Measurements from ENCODE around the gene RABL2B. TPM values are rescaled to one million over a fixed set of nuclear protein-coding genes. Genes with fewer than 3 reads are reported as not detected.
A peak's percentile ranks its signal among the peaks of the same experiment; 100 is the strongest.

Gene RABL2B
- total and polyA plus RNA-seq, 2 experiments from 2014 or later, result 13.0 to 37.0 TPM

DNA sequence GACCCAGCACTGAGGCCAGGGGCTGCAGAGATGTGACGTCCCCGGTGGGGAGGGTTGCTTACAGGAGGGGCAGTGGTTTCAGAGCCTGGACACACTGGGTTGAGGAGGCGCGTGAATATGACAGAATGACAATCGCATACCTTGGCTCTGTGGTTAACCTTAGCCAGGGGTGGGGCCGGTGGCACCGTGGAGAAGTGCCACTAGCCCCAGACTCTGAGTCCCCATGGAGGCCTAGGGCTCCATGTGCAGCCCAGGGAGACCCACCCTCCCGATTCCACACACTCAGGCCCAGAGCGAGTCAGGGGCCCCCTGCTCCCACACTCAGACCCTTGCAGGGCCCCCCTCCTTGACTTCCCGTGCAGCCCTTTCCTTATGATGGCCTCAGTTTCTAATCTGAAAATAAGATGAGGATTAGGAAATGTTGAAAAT is 49.1 kb downstream of the RABL2B start:
- Histone ChIP-seq H3K4me1 (ENCODE audit: low read depth) (no peaks in the 10 kb centered on the region), H3K9me3 (ENCODE audit: low read depth) (no peaks in the 10 kb centered on the region), H3K27ac (no peak overlapping the region), H3K36me3 (no peaks in the 10 kb centered on the region), H3K4me3 (no peak overlapping the region), H3K27me3 (peaks cover 56% of the 10 kb centered on the region)
- DNase-seq (ENCODE audit: low read depth in 1 of 2, low spot score in 1 of 2), result no peak
- TF ChIP-seq, protein P1, sequence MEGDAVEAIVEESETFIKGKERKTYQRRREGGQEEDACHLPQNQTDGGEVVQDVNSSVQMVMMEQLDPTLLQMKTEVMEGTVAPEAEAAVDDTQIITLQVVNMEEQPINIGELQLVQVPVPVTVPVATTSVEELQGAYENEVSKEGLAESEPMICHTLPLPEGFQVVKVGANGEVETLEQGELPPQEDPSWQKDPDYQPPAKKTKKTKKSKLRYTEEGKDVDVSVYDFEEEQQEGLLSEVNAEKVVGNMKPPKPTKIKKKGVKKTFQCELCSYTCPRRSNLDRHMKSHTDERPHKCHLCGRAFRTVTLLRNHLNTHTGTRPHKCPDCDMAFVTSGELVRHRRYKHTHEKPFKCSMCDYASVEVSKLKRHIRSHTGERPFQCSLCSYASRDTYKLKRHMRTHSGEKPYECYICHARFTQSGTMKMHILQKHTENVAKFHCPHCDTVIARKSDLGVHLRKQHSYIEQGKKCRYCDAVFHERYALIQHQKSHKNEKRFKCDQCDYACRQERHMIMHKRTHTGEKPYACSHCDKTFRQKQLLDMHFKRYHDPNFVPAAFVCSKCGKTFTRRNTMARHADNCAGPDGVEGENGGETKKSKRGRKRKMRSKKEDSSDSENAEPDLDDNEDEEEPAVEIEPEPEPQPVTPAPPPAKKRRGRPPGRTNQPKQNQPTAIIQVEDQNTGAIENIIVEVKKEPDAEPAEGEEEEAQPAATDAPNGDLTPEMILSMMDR (IDR thresholded peaks at IDR 0.05; ENCODE audit: low read depth, low read length), result no peak

DNA sequence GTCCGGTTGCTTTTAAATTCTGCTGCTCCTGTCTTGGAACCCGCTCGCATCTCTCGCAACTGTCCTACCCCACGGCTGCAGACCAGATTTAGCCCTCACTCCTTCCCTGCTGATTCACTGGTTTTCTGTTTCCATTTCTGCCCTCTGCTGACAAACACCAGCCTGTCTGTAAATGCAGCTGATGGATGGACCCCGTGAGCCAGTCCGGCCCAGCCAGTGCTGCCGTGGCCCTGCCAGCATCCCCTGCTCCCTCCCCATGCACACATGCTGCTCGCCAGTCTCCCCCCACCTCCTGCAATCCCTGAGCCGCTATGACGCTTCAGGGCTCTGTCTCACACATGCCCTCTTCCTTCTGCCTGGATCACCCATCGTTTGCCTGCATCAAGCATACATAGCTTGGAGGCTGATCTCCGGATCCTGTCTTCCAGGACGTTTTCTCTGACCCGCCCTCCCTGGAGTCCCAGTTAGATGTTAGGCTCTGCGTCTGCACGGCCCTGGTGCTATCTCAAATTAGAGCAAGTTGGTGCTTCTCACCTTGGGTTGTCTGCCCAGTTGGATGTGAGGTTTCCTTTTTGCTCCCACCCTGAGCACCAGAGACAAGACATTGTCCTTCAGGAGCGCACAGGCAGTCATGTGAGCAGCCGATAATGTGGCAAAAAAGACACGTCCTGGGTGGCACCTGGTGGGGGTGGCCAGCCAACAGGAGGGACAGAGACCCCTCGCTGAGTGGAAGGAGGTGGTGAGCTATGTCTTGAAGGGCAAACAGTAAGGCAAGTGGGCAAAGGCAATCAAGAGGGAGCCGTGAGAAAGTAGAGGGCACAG is 49.7 kb downstream of the RABL2B start:
- H3K27me3 ChIP-seq, result peaks cover 60% of the 10 kb centered on the region

DNA sequence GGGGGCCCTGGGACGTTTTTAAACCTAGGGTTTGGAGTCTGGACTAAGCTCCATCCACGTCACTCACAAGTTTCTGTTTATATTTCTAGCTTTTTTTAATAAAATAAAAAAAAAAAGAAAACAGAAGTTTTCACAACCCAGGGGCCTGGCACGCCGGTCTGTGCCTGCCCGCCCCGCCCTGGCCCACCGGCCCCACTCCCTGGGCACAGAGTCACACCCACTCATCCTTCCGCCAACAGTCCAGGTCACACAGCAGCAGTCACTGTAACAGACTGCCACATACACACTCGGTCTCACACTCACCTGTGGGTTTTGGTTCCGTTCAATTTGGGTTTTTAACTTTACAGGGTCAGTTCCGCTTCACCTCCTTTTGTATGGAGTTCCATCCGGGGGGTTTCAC is 50.8 kb downstream of the RABL2B start:
- no peak overlapping the region for H3K4me3 ChIP-seq
- no peak for DNase-seq (ENCODE audit: low read depth in 1 of 2, low spot score in 1 of 2)
- TF ChIP-seq, protein P1 (IDR thresholded peaks at IDR 0.05; ENCODE audit: low read depth, low read length), result no peak
- peaks cover 59% of the 10 kb centered on the region for H3K27me3 ChIP-seq
- no peaks in the 10 kb centered on the region for H3K9me3 ChIP-seq (ENCODE audit: low read depth)
- no peak overlapping the region for H3K27ac ChIP-seq
- no peaks in the 10 kb centered on the region for H3K4me1 ChIP-seq (ENCODE audit: low read depth)
- H3K36me3 ChIP-seq, result no peaks in the 10 kb centered on the region

More for the DNA sequence above, 49.7 kb downstream of the RABL2B start:
- DNase-seq (ENCODE audit: low read depth in 1 of 2, low spot score in 1 of 2), result peak in 1 of 2 donors; percentile 15
- TF ChIP-seq, protein P1 (IDR thresholded peaks at IDR 0.05; ENCODE audit: low read depth, low read length), result no peak
- H3K27ac ChIP-seq, result no peak overlapping the region
- H3K36me3 ChIP-seq, result no peaks in the 10 kb centered on the region
- no peaks in the 10 kb centered on the region for H3K9me3 ChIP-seq (ENCODE audit: low read depth)
- H3K4me1 ChIP-seq (ENCODE audit: low read depth), result no peaks in the 10 kb centered on the region
- H3K4me3 ChIP-seq, result no peak overlapping the region

DNA sequence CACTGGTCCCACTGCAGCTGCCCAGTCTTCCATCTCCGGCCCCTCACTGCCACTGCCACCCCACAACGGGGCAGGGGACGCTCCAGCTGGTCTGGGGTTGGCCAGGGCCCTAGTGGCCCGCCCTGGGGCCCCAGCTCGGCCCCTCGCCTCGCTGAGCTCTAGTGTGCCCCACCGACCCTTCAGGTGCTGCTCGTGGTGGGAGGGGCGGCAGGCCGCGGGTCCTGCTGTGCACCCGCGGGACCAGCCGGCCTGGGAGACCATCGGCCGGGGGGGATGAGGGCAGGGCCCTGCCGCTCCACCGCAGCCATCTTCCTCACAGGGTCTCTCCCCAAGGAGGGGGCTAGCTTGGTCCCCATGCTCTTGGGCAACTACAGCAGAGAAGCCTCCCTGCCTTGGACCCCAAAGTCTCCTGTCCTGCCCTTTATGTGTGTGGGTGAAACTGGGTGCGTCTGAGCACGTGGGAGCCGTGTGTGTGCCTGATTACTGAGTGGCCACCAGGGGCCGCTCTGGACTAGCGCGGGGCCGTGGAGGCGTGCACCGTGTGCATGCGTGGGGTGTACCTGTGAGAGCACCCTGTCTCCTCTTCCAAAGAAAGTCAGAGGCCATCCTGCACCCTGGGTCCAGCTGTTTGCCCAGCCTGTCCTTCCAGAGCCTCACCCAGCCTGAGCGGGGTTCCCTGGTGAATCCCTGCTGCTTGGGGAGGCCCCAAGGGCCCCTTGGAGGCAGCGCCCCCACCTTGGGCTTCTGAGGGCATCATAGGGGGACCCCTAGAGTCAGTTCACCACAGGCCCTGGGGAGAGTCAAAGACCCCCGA is 51.4 kb downstream of the RABL2B start:
- Histone ChIP-seq H3K27me3 (peaks cover 52% of the 10 kb centered on the region), H3K4me3 (no peak overlapping the region), H3K4me1 (ENCODE audit: low read depth) (no peaks in the 10 kb centered on the region), H3K9me3 (ENCODE audit: low read depth) (no peaks in the 10 kb centered on the region), H3K36me3 (no peaks in the 10 kb centered on the region), H3K27ac (no peak overlapping the region)
- peak; percentile 55 to 56 for DNase-seq (ENCODE audit: low read depth in 1 of 2, low spot score in 1 of 2)
- TF ChIP-seq, protein P1 (IDR thresholded peaks at IDR 0.05; ENCODE audit: low read depth, low read length), result peak; percentile 90

DNA sequence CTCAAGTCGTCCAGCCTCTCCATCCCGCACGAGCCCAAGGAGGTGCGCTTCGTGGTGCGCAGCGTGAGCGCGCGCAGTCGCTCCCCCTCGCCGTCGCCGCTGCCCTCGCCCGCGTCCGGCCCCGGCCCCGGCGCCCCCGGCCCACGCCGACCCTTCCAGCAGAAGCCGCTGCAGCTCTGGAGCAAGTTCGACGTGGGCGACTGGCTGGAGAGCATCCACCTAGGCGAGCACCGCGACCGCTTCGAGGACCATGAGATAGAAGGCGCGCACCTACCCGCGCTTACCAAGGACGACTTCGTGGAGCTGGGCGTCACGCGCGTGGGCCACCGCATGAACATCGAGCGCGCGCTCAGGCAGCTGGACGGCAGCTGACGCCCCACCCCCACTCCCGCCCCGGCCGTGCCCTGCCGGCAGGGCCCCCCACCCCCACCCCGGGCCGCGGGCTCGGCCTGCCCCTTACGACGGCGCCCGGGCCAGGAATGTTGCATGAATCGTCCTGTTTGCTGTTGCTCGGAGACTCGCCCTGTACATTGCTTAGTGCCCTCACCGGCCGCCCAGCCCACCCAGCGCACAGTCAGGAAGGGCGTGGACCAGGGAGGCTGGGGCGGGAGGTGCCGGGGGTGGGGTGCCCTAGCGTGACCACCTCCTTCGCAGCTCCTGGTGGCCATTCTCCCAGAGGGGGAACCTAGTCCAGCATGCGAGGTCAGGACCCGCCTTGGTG is 52.3 kb downstream of the RABL2B start:
- no peaks in the 10 kb centered on the region for H3K36me3 ChIP-seq
- H3K4me1 ChIP-seq (ENCODE audit: low read depth), result no peaks in the 10 kb centered on the region
- DNase-seq (ENCODE audit: low read depth in 1 of 2, low spot score in 1 of 2), result peak in 1 of 2 donors; percentile 12
- peaks cover 44% of the 10 kb centered on the region for H3K27me3 ChIP-seq
- no peak overlapping the region for H3K4me3 ChIP-seq
- no peaks in the 10 kb centered on the region for H3K9me3 ChIP-seq (ENCODE audit: low read depth)
- H3K27ac ChIP-seq, result no peak overlapping the region
- TF ChIP-seq, protein P1 (IDR thresholded peaks at IDR 0.05; ENCODE audit: low read depth, low read length), result no peak
